Measurements from ENCODE around the gene SRRM4.
"Not testable (repeated sequence)": the region's sequence is repeated elsewhere in the genome, so short reads cannot be mapped to it uniquely, and the experiment has no call there.

The SRRM4 gene

GRCh38 chr12:119090865-119091264 is 109.5 kb downstream of the SRRM4 start:
- no peak overlapping the region for H3K27ac ChIP-seq (ENCODE audit: low read depth, low read length)
- H3K4me1 ChIP-seq (ENCODE audit: control insufficient read depth, insufficient read depth, low read length, unreplicated experiment) = no peaks in the 10 kb centered on the region
- no peak overlapping the region for H3K4me3 ChIP-seq (ENCODE audit: low read depth, low read length)
- H3K79me2 ChIP-seq (ENCODE audit: control insufficient read depth, insufficient read depth, low read length, unreplicated experiment) = no peaks in the 10 kb centered on the region
- no peaks in the 10 kb centered on the region for H3K27me3 ChIP-seq (ENCODE audit: insufficient read depth, low read length)
- H3K36me3 ChIP-seq (ENCODE audit: insufficient read depth, low read length) = no peaks in the 10 kb centered on the region
- H2AFZ ChIP-seq (ENCODE audit: low read length, unreplicated experiment) = no peak overlapping the region

- Histone ChIP-seq H3K4me3 (ENCODE audit: low read depth, low read length) (no peak overlapping the region), H3K27me3 (ENCODE audit: insufficient read depth, low read length) (no peaks in the 10 kb centered on the region), H3K4me1 (ENCODE audit: control insufficient read depth, insufficient read depth, low read length, unreplicated experiment) (no peaks in the 10 kb centered on the region), H3K36me3 (ENCODE audit: insufficient read depth, low read length) (no peaks in the 10 kb centered on the region), H3K27ac (ENCODE audit: low read depth, low read length) (no peak overlapping the region), H3K79me2 (ENCODE audit: control insufficient read depth, insufficient read depth, low read length, unreplicated experiment) (no peaks in the 10 kb centered on the region), H2AFZ (ENCODE audit: low read length, unreplicated experiment) (no peak overlapping the region)
Measured at GRCh38 chr12:119096429-119097202, 115.3 kb downstream of the SRRM4 start.

DNA sequence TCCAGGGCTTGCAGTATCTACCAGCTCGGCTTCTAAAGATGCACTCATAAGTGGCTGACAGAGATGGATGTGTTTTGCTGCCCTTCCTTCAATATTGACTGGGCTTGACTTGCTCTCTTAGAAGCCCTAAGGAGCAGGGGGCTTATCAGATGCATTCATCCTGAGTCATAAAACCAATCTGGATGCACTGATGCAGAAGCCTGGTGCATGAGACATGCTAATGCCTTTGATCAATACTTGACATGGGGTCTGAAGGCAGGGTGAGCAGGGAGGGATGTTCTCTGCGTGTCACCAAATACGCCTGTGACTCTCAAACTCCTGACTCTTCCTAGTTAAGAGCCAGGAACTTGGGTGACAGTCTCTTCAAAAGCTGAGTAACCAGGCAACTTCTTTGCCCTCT is 119.6 kb downstream of the SRRM4 start:
- Histone ChIP-seq H3K4me3 (ENCODE audit: low read depth, low read length) (no peak overlapping the region), H3K27me3 (ENCODE audit: insufficient read depth, low read length) (no peaks in the 10 kb centered on the region), H3K36me3 (ENCODE audit: insufficient read depth, low read length) (no peaks in the 10 kb centered on the region), H3K27ac (ENCODE audit: low read depth, low read length) (no peak overlapping the region), H3K79me2 (ENCODE audit: control insufficient read depth, insufficient read depth, low read length, unreplicated experiment) (no peaks in the 10 kb centered on the region), H3K4me1 (ENCODE audit: control insufficient read depth, insufficient read depth, low read length, unreplicated experiment) (no peaks in the 10 kb centered on the region), H2AFZ (ENCODE audit: low read length, unreplicated experiment) (no peak overlapping the region)

GRCh38 chr12:119102274-119102673 is 120.9 kb downstream of the SRRM4 start:
- no peaks in the 10 kb centered on the region for H3K36me3 ChIP-seq (ENCODE audit: insufficient read depth, low read length)
- H3K27ac ChIP-seq (ENCODE audit: low read depth, low read length) = no peak overlapping the region
- no peaks in the 10 kb centered on the region for H3K79me2 ChIP-seq (ENCODE audit: control insufficient read depth, insufficient read depth, low read length, unreplicated experiment)

DNA sequence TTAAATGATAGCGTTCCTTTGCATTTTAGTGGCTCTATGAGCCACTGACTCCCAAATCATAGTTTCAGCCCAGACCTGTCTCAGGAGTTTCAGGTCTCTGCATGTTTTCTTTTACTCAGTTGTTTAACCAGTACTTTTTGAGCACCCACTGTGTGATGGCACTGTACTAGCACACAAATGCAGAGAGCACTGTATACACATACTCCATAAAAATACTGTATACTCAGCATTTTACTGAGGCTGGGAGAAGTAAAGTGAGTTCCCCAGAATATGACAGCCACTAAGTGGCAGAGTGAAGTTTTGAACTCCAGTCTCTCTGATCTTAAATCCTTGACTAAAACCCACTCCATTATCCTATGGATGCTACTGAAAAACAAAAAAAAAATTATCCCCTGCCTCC is 121.4 kb downstream of the SRRM4 start:
- no peaks in the 10 kb centered on the region for H3K27me3 ChIP-seq (ENCODE audit: insufficient read depth, low read length)
- H3K4me3 ChIP-seq (ENCODE audit: low read depth, low read length) = no peak overlapping the region
- no peaks in the 10 kb centered on the region for H3K4me1 ChIP-seq (ENCODE audit: control insufficient read depth, insufficient read depth, low read length, unreplicated experiment)
- no peaks in the 10 kb centered on the region for H3K36me3 ChIP-seq (ENCODE audit: insufficient read depth, low read length)
- H3K79me2 ChIP-seq (ENCODE audit: control insufficient read depth, insufficient read depth, low read length, unreplicated experiment) = no peaks in the 10 kb centered on the region
- no peak overlapping the region for H3K27ac ChIP-seq (ENCODE audit: low read depth, low read length)
- H2AFZ ChIP-seq (ENCODE audit: low read length, unreplicated experiment) = no peak overlapping the region

More at GRCh38 chr12:119102274-119102673, 120.9 kb downstream of the SRRM4 start:
- no peak overlapping the region for H2AFZ ChIP-seq (ENCODE audit: low read length, unreplicated experiment)
- H3K4me1 ChIP-seq (ENCODE audit: control insufficient read depth, insufficient read depth, low read length, unreplicated experiment) = no peaks in the 10 kb centered on the region
- H3K27me3 ChIP-seq (ENCODE audit: insufficient read depth, low read length) = no peaks in the 10 kb centered on the region
- H3K4me3 ChIP-seq (ENCODE audit: low read depth, low read length) = no peak overlapping the region

GRCh38 chr12:119104969-119105368 is 123.6 kb downstream of the SRRM4 start:
- not testable (repeated sequence) for H3K36me3 ChIP-seq (ENCODE audit: insufficient read depth, low read length); H3K27ac ChIP-seq (ENCODE audit: low read depth, low read length); H3K4me1 ChIP-seq (ENCODE audit: control insufficient read depth, insufficient read depth, low read length, unreplicated experiment); H2AFZ ChIP-seq (ENCODE audit: low read length, unreplicated experiment); H3K4me3 ChIP-seq (ENCODE audit: low read depth, low read length); H3K27me3 ChIP-seq (ENCODE audit: insufficient read depth, low read length); H3K79me2 ChIP-seq (ENCODE audit: control insufficient read depth, insufficient read depth, low read length, unreplicated experiment)

- Histone ChIP-seq H3K27me3 (ENCODE audit: insufficient read depth, low read length) (peaks cover 3% of the 10 kb centered on the region; the same call in 1 of the 2 replicates), H3K36me3 (ENCODE audit: insufficient read depth, low read length) (no peaks in the 10 kb centered on the region), H2AFZ (ENCODE audit: low read length, unreplicated experiment) (no peak overlapping the region), H3K4me1 (ENCODE audit: control insufficient read depth, insufficient read depth, low read length, unreplicated experiment) (no peaks in the 10 kb centered on the region), H3K4me3 (ENCODE audit: low read depth, low read length) (no peak overlapping the region), H3K27ac (ENCODE audit: low read depth, low read length) (no peak overlapping the region), H3K79me2 (ENCODE audit: control insufficient read depth, insufficient read depth, low read length, unreplicated experiment) (no peaks in the 10 kb centered on the region)
Measured at GRCh38 chr12:119113496-119113986, 132.2 kb downstream of the SRRM4 start.

DNA sequence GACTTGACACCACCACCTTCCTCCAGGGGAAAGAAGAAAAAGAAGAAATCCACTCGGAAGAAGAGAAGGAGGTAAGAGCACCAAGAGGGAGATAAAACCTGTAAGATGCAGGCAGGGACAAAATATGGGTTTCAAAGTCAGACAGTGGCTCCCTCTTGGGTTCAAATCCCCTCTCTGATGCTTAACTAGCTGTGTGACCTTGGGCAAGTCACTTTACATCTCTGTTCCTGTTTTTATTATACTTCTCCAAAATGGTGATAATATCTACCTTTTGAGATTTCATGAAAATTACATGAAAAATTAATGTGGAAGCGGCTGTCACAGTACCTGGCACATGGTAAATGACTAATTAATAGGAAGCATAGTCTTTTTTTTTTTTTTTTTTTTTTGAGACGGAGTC is 133.0 kb downstream of the SRRM4 start:
- Histone ChIP-seq H3K4me3 (ENCODE audit: low read depth, low read length) (no peak overlapping the region), H3K27ac (ENCODE audit: low read depth, low read length) (no peak overlapping the region), H3K36me3 (ENCODE audit: insufficient read depth, low read length) (no peaks in the 10 kb centered on the region), H3K27me3 (ENCODE audit: insufficient read depth, low read length) (peaks cover 3% of the 10 kb centered on the region; the same call in 1 of the 2 replicates), H3K4me1 (ENCODE audit: control insufficient read depth, insufficient read depth, low read length, unreplicated experiment) (no peaks in the 10 kb centered on the region), H2AFZ (ENCODE audit: low read length, unreplicated experiment) (no peak overlapping the region), H3K79me2 (ENCODE audit: control insufficient read depth, insufficient read depth, low read length, unreplicated experiment) (no peaks in the 10 kb centered on the region)

- Histone ChIP-seq H2AFZ (ENCODE audit: low read length, unreplicated experiment) (no peak overlapping the region), H3K79me2 (ENCODE audit: control insufficient read depth, insufficient read depth, low read length, unreplicated experiment) (no peaks in the 10 kb centered on the region), H3K27me3 (ENCODE audit: insufficient read depth, low read length) (peaks cover 3% of the 10 kb centered on the region; the same call in 1 of the 2 replicates), H3K4me3 (ENCODE audit: low read depth, low read length) (no peak overlapping the region), H3K36me3 (ENCODE audit: insufficient read depth, low read length) (no peaks in the 10 kb centered on the region), H3K4me1 (ENCODE audit: control insufficient read depth, insufficient read depth, low read length, unreplicated experiment) (no peaks in the 10 kb centered on the region), H3K27ac (ENCODE audit: low read depth, low read length) (no peak overlapping the region)
Measured at GRCh38 chr12:119115296-119115905, 134.1 kb downstream of the SRRM4 start.

DNA sequence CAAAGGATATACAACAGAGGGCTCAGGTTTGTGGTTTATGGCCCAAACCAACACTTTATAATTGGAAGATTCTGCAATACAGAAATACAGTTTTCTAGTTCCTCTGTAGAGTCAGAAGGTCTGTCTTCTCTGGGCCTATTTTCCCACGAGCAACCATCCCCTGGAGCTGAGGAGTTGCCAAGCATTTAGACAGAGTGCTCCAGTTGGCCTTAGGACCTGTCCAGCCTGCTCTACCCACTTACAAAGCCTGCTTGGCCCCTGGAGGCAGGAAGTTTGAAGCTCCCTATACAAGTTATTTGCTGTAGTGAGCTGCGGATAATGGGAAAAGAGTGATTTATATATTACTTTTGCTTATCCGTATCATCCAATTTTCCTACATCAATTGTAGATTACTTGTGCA is 136.6 kb downstream of the SRRM4 start:
- no peak overlapping the region for H3K4me3 ChIP-seq (ENCODE audit: low read depth, low read length)
- no peak overlapping the region for H3K27ac ChIP-seq (ENCODE audit: low read depth, low read length)

GRCh38 chr12:119118625-119119024 is 137.3 kb downstream of the SRRM4 start:
- Histone ChIP-seq H3K79me2 (ENCODE audit: control insufficient read depth, insufficient read depth, low read length, unreplicated experiment) (no peaks in the 10 kb centered on the region), H3K4me3 (ENCODE audit: low read depth, low read length) (no peak overlapping the region), H3K27me3 (ENCODE audit: insufficient read depth, low read length) (peaks cover 12% of the 10 kb centered on the region; the same call in 1 of the 2 replicates), H3K36me3 (ENCODE audit: insufficient read depth, low read length) (no peaks in the 10 kb centered on the region), H3K4me1 (ENCODE audit: control insufficient read depth, insufficient read depth, low read length, unreplicated experiment) (no peaks in the 10 kb centered on the region), H3K27ac (ENCODE audit: low read depth, low read length) (no peak overlapping the region), H2AFZ (ENCODE audit: low read length, unreplicated experiment) (no peak overlapping the region)

More for the DNA sequence above, 136.6 kb downstream of the SRRM4 start:
- H3K27me3 ChIP-seq (ENCODE audit: insufficient read depth, low read length) = peaks cover 15% of the 10 kb centered on the region; the same call in 1 of the 2 replicates
- no peaks in the 10 kb centered on the region for H3K79me2 ChIP-seq (ENCODE audit: control insufficient read depth, insufficient read depth, low read length, unreplicated experiment)
- no peak overlapping the region for H2AFZ ChIP-seq (ENCODE audit: low read length, unreplicated experiment)
- H3K4me1 ChIP-seq (ENCODE audit: control insufficient read depth, insufficient read depth, low read length, unreplicated experiment) = no peaks in the 10 kb centered on the region
- no peaks in the 10 kb centered on the region for H3K36me3 ChIP-seq (ENCODE audit: insufficient read depth, low read length)

Measured in ACC112 (cell line).